IMR-90 (cell line): ENCODE data around the gene OR3A3. TPM values are rescaled to one million over a fixed set of nuclear protein-coding genes. Genes with fewer than 3 reads are reported as not detected.

Experiments
- ATAC-seq: fragments of 200-7000 bp; cut with Tn5 transposase; 2 replicates; pipeline ENCODE4 v1.9.1; 2020; ENCODE audit warnings: low read depth, mild to moderate bottlenecking, moderate library complexity
- BruUV-seq: library from RNA; stranded (reverse); fragments of 400-500 nt; replicated peaks from 2 replicates; lab custom pipeline; 2021; lab: Mats Ljungman, UMichigan
- CTCF ChIA-PET: fragments of 300-600 bp; formaldehyde crosslinking; extraction: SDS; loops from one replicate; lab custom pipeline; 2021; ENCODE audit warnings: antibody characterized with exemption; lab: Yijun Ruan, JAX
- POLR2A ChIA-PET: fragments of 300-600 bp; sonication (Branson Sonifier 250); formaldehyde crosslinking; loops from one replicate; lab custom pipeline; 2022; ENCODE audit warnings: antibody characterized with exemption; ENCODE audit not compliant: unreplicated experiment; lab: Charles Lee
- DNase-seq: peaks from one replicate; pipeline ENCODE4 v3.0.0; 2013
- H2AFZ ChIP-seq: replicated peaks from 2 replicates; pipeline ENCODE3; 2013; ENCODE audit warnings: low read length, mild to moderate bottlenecking; ENCODE audit not compliant: poor library complexity
- H2AK5ac ChIP-seq: 2 replicates; pipeline ENCODE4 v1.6.1; 2013; ENCODE audit warnings: low read depth, low read length, inconsistent platforms
- H2AK9ac ChIP-seq: replicated peaks from 2 replicates; pipeline ENCODE3; 2013; ENCODE audit warnings: mild to moderate bottlenecking, low read depth, low read length, moderate library complexity; ENCODE audit not compliant: poor library complexity
- H2BK120ac ChIP-seq: 2 replicates; pipeline ENCODE4 v1.6.1; 2013; ENCODE audit warnings: low read depth, low read length, inconsistent platforms
- H2BK15ac ChIP-seq: 3 replicates; pipeline ENCODE4 v1.6.1; 2013; ENCODE audit warnings: low read depth, low read length, inconsistent platforms
- H2BK20ac ChIP-seq: 2 replicates; pipeline ENCODE4 v1.6.1; 2013; ENCODE audit warnings: low read depth, mild to moderate bottlenecking, inconsistent platforms, low read length, moderate library complexity
- H2BK5ac ChIP-seq: 2 replicates; pipeline ENCODE4 v1.6.1; 2013; ENCODE audit warnings: mild to moderate bottlenecking, low read depth, low read length, inconsistent platforms; ENCODE audit not compliant: poor library complexity, severe bottlenecking
- H3K14ac ChIP-seq: replicated peaks from 2 replicates; pipeline ENCODE4 v1.6.1; 2013; ENCODE audit warnings: low read depth, low read length, inconsistent platforms
- H3K18ac ChIP-seq: 2 replicates; pipeline ENCODE4 v1.6.1; 2013; ENCODE audit warnings: low read depth, low read length, control low read depth
- H3K23ac ChIP-seq: 2 replicates; pipeline ENCODE4 v1.6.1; 2013; ENCODE audit warnings: low read depth, low read length, inconsistent platforms
- H3K27ac ChIP-seq: 2 replicates; pipeline ENCODE4 v1.5.1; 2013; ENCODE audit warnings: mild to moderate bottlenecking, control low read depth, low read length; ENCODE audit not compliant: insufficient read depth
- H3K27me3 ChIP-seq: 2 replicates; pipeline ENCODE4 v1.6.1; 2013; ENCODE audit warnings: low read length; ENCODE audit not compliant: control insufficient read depth, insufficient read depth
- H3K36me3 ChIP-seq: 2 replicates; pipeline ENCODE4 v1.6.1; 2013; ENCODE audit warnings: low read length, mixed read lengths; ENCODE audit not compliant: control insufficient read depth, insufficient read depth
- H3K4ac ChIP-seq: 2 replicates; pipeline ENCODE4 v1.6.1; 2013; ENCODE audit warnings: low read depth, low read length, inconsistent platforms
- H3K4me1 ChIP-seq: 2 replicates; pipeline ENCODE4 v1.6.1; 2013; ENCODE audit warnings: low read length, mixed read lengths; ENCODE audit not compliant: control insufficient read depth, insufficient read depth
- H3K4me2 ChIP-seq: 2 replicates; pipeline ENCODE4 v1.6.1; 2013; ENCODE audit warnings: low read depth, mild to moderate bottlenecking, control low read depth, low read length, moderate library complexity
- H3K4me3 ChIP-seq: 2 replicates; pipeline ENCODE4 v1.5.1; 2013; ENCODE audit warnings: low read depth, mild to moderate bottlenecking, control low read depth, low read length, moderate library complexity; ENCODE audit not compliant: insufficient read depth
- H3K56ac ChIP-seq: 2 replicates; pipeline ENCODE4 v1.6.1; 2013; ENCODE audit warnings: low read length, inconsistent platforms; ENCODE audit not compliant: insufficient read depth; ENCODE audit errors: extremely low read depth
- H3K79me1 ChIP-seq, 2 experiments: 2 replicates each; pipeline ENCODE4 v1.6.1; 2013; ENCODE audit warnings: low read length in 2 of 2, inconsistent platforms in 1 of 2, low read depth in 1 of 2
- H3K9ac ChIP-seq: 2 replicates; pipeline ENCODE4 v1.6.1; 2013; ENCODE audit warnings: low read depth, low read length, control low read depth
- H3K9me1 ChIP-seq: 2 replicates; pipeline ENCODE4 v1.6.1; 2013; ENCODE audit warnings: low read length, inconsistent platforms; ENCODE audit not compliant: insufficient read depth
- H3K9me3 ChIP-seq: 2 replicates; pipeline ENCODE4 v1.6.1; 2013; ENCODE audit warnings: low read length; ENCODE audit not compliant: control insufficient read depth, insufficient read depth
- H4K20me1 ChIP-seq: 2 replicates; pipeline ENCODE4 v1.6.1; 2013; ENCODE audit warnings: low read length, inconsistent platforms; ENCODE audit not compliant: insufficient read depth
- H4K5ac ChIP-seq: 2 replicates; pipeline ENCODE4 v1.6.1; 2013; ENCODE audit warnings: mild to moderate bottlenecking, low read depth, low read length, control low read depth
- H4K8ac ChIP-seq, 2 experiments: 2 replicates each; pipeline ENCODE4 v1.6.1; 2013; ENCODE audit warnings: low read depth in 2 of 2, low read length in 2 of 2, control low read depth in 1 of 2, inconsistent platforms in 1 of 2
- H4K91ac ChIP-seq: 2 replicates; pipeline ENCODE4 v1.6.1; 2013; ENCODE audit warnings: low read depth, low read length, inconsistent platforms; ENCODE audit not compliant: insufficient read depth
- BHLHE40 ChIP-seq: fragments of 150-350 bp; IDR thresholded peaks from 2 replicates; pipeline ENCODE4 v1.6.1; 2016; ENCODE audit warnings: mild to moderate bottlenecking, low read depth, low read length
- CEBPB ChIP-seq: IDR thresholded peaks from 2 replicates; pipeline ENCODE4 v1.6.1; 2012; ENCODE audit warnings: low read depth, low read length, improper control_type of control experiment
- CHD1 ChIP-seq: IDR thresholded peaks from 2 replicates; pipeline ENCODE4 v1.6.1; 2012; ENCODE audit warnings: low read depth, low read length, improper control_type of control experiment
- CTCF ChIP-seq: conservative IDR thresholded peaks from 2 replicates; pipeline ENCODE4 v1.5.1; 2012; ENCODE audit warnings: mild to moderate bottlenecking, low read depth, low read length, improper control_type of control experiment
- ELK1 ChIP-seq: fragments of 150-350 bp; IDR thresholded peaks from 2 replicates; pipeline ENCODE4 v1.6.1; 2016; ENCODE audit warnings: low read depth, mild to moderate bottlenecking, low read length, moderate library complexity, borderline replicate concordance
- MAFK ChIP-seq: IDR thresholded peaks from 2 replicates; pipeline ENCODE4 v1.6.1; 2012; ENCODE audit warnings: low read depth, low read length, improper control_type of control experiment
- POLR2A ChIP-seq: IDR thresholded peaks from 2 replicates; pipeline ENCODE4 v1.6.1; 2012; ENCODE audit warnings: mild to moderate bottlenecking, low read depth, low read length
- RCOR1 ChIP-seq: IDR thresholded peaks from 2 replicates; pipeline ENCODE4 v1.6.1; 2012; ENCODE audit warnings: mild to moderate bottlenecking, low read length, improper control_type of control experiment; ENCODE audit not compliant: insufficient replicate concordance
- SMC3 ChIP-seq: fragments of 150-350 bp; IDR thresholded peaks from 2 replicates; pipeline ENCODE4 v1.6.1; 2016; ENCODE audit warnings: low read depth, mild to moderate bottlenecking, antibody characterized with exemption, low read length, moderate library complexity
- USF2 ChIP-seq: fragments of 150-350 bp; IDR thresholded peaks from 2 replicates; pipeline ENCODE4 v1.6.1; 2017; ENCODE audit warnings: mild to moderate bottlenecking, antibody characterized with exemption, low read length, low read depth
- WGBS, 2 experiments: methylation state at CpG; one replicate each; pipeline versions ENCODE4 v1.1.5 to v1.1.7; 2013; ENCODE audit warnings: missing lambda C conversion rate in 2 of 2; ENCODE audit not compliant: insufficient read length in 1 of 2; ENCODE audit errors: extremely low coverage in 2 of 2; 5-methylcytosine and 5-hydroxymethylcytosine counted together
- dilution Hi-C: fragments of 300-500 bp; cut with HindIII; formaldehyde crosslinking; loops from one replicate; pipeline ENCODE4 v1.14.3; 2018; ENCODE audit warnings: low sequenced_read_pairs; ENCODE audit not compliant: unreplicated experiment
- in situ Hi-C: fragments of 300-500 bp; cut with MboI; formaldehyde crosslinking; loops from 3 replicates; pipeline ENCODE4 v1.14.3; 2019; ENCODE audit warnings: low sequenced_read_pairs, inconsistent platforms, mixed read lengths
- intact Hi-C: fragments of 100-400 bp; cut with micrococcal nuclease; formaldehyde crosslinking; loops from 2 replicates; pipeline ENCODE4 v1.10.0; 2022
- polyA plus RNA-seq, 3 experiments: library from polyadenylated mRNA; depleted of rRNA; stranded (reverse); fragments of >200 nt; gene quantifications; 2 replicates each; pipeline ENCODE4 v1.2.3, GENCODE V29; 2012; ENCODE audit warnings: low replicate concordance in 1 of 3
- total RNA-seq: library from RNA; depleted of rRNA; stranded (reverse); fragments of >200 nt; gene quantifications from 2 replicates; pipeline ENCODE4 v1.2.3, GENCODE V29; 2012

The OR3A3 gene
- total and polyA plus RNA-seq, 2 of the 4 experiments (the other 2 are of a cell fraction) = not detected

GRCh38 chr17:3398310-3398709, 12.9 kb upstream of the OR3A3 start, which contains the start of gene OR1E1:
TSS of gene OR1E1 (minus strand) at chr17:3398410. CDS start at chr17:3398410, 0 bp downstream.
- WGBS, 2 experiments = no CpG with 5 or more reads among the region's 1 CpG
- BruUV-seq = no TSS peak
- H3K9ac ChIP-seq = no peak within 1 kb of the TSS
- no peak within 1 kb of the TSS for H3K27ac ChIP-seq
- H4K8ac ChIP-seq = no peak within 1 kb of the TSS
- H3K4me3 ChIP-seq = no peak within 1 kb of the TSS
- no peaks in the 10 kb centered on the region for H3K9me1 ChIP-seq
- H3K23ac ChIP-seq = no peak within 1 kb of the TSS
- intact Hi-C loops = no loop called here
- H2AFZ ChIP-seq = no peak within 1 kb of the TSS
- ATAC-seq (no peak), DNase-seq (no peak)
- H3K56ac ChIP-seq = no peak within 1 kb of the TSS
- dilution Hi-C loops = no loop called here
- no peak for TF ChIP-seq CEBPB
- no peak for TF ChIP-seq POLR2A
- TF ChIP-seq RCOR1 = no peak
- no peak for TF ChIP-seq CTCF
- no peak for TF ChIP-seq ELK1
- TF ChIP-seq USF2 = no peak
- no peak for TF ChIP-seq SMC3
- TF ChIP-seq MAFK = no peak
- no peak for TF ChIP-seq CHD1
- no peak for TF ChIP-seq BHLHE40
- H3K27me3 ChIP-seq = no peaks in the 10 kb centered on the region
- H2BK20ac ChIP-seq = no peak within 1 kb of the TSS
- no peaks in the 10 kb centered on the region for H3K4me1 ChIP-seq
- H3K14ac ChIP-seq = no peak within 1 kb of the TSS
- no peak within 1 kb of the TSS for H2BK5ac ChIP-seq
- no peak within 1 kb of the TSS for H3K4ac ChIP-seq
- H4K5ac ChIP-seq = no peak within 1 kb of the TSS
- H3K18ac ChIP-seq = no peak within 1 kb of the TSS
- no peak within 1 kb of the TSS for H2AK5ac ChIP-seq
- ChIA-PET POLR2A (no interaction called here), CTCF (no interaction called here)
- no peak within 1 kb of the TSS for H2AK9ac ChIP-seq
- no peaks in the 10 kb centered on the region for H4K20me1 ChIP-seq
- H2BK120ac ChIP-seq = no peak within 1 kb of the TSS
- H4K91ac ChIP-seq = no peak within 1 kb of the TSS
- H3K79me1 ChIP-seq = no peaks in the 10 kb centered on the region
- H3K9me3 ChIP-seq = peaks cover 5% of the 10 kb centered on the region; the same call in 1 of the 2 replicates
- H3K36me3 ChIP-seq = no peaks in the 10 kb centered on the region
- in situ Hi-C loops = no loop called here
- no peak within 1 kb of the TSS for H3K4me2 ChIP-seq
- H2BK15ac ChIP-seq = no peak within 1 kb of the TSS
